Trophoblast cell (in vitro differentiated cells and primary cell): ENCODE measurements around the gene WDR75.

Experiments used
- DNase-seq, 2 donors: peaks; one replicate each; pipeline ENCODE4 v3.0.0-alpha.2; 2016
- H2AFZ ChIP-seq: 2 replicates; pipeline ENCODE4 v1.6.1; 2013; ENCODE audit warnings: low read length, moderate library complexity, mild to moderate bottlenecking; ENCODE audit not compliant: insufficient read depth, poor library complexity
- H2AK5ac ChIP-seq: 2 replicates; pipeline ENCODE4 v1.6.1; 2013; ENCODE audit warnings: mild to moderate bottlenecking, low read length
- H2BK120ac ChIP-seq: 2 replicates; pipeline ENCODE4 v1.6.1; 2013; ENCODE audit warnings: low read length, mild to moderate bottlenecking, moderate library complexity; ENCODE audit not compliant: insufficient read depth, poor library complexity
- H2BK12ac ChIP-seq: 2 replicates; pipeline ENCODE4 v1.6.1; 2013; ENCODE audit warnings: mild to moderate bottlenecking, low read length, moderate library complexity
- H2BK5ac ChIP-seq: 2 replicates; pipeline ENCODE4 v1.6.1; 2013; ENCODE audit warnings: low read length, low read depth, moderate library complexity, mild to moderate bottlenecking; ENCODE audit not compliant: poor library complexity
- H3K14ac ChIP-seq: 2 replicates; pipeline ENCODE4 v1.6.1; 2013; ENCODE audit warnings: mild to moderate bottlenecking, low read length
- H3K18ac ChIP-seq: 2 replicates; pipeline ENCODE4 v1.6.1; 2013; ENCODE audit warnings: mild to moderate bottlenecking, low read length
- H3K23ac ChIP-seq: 2 replicates; pipeline ENCODE4 v1.6.1; 2013; ENCODE audit warnings: low read length
- H3K27ac ChIP-seq: 2 replicates; pipeline ENCODE4 v1.5.1; 2013; ENCODE audit warnings: low read depth, mild to moderate bottlenecking, inconsistent platforms, low read length, moderate library complexity
- H3K27me3 ChIP-seq: 2 replicates; pipeline ENCODE4 v1.6.1; 2013; ENCODE audit warnings: inconsistent platforms, mild to moderate bottlenecking, low read length, moderate library complexity; ENCODE audit not compliant: insufficient read depth
- H3K36me3 ChIP-seq, 2 experiments: 1 replicate in 1 of 2; 2 replicates in 1 of 2; pipeline ENCODE4 v1.6.1; 2013; ENCODE audit warnings: low read length in 2 of 2, mild to moderate bottlenecking in 2 of 2, moderate library complexity in 1 of 2; ENCODE audit not compliant: insufficient read depth in 2 of 2, control insufficient read depth in 1 of 2
- H3K4ac ChIP-seq: 2 replicates; pipeline ENCODE4 v1.6.1; 2013; ENCODE audit warnings: low read depth, mild to moderate bottlenecking, low read length, moderate library complexity
- H3K4me1 ChIP-seq, 2 experiments: 1 replicate in 1 of 2; 2 replicates in 1 of 2; pipeline ENCODE4 v1.6.1; 2013; ENCODE audit warnings: low read length in 2 of 2, mild to moderate bottlenecking in 2 of 2, moderate library complexity in 1 of 2; ENCODE audit not compliant: insufficient read depth in 2 of 2, control insufficient read depth in 1 of 2
- H3K4me2 ChIP-seq: 2 replicates; pipeline ENCODE4 v1.6.1; 2013; ENCODE audit warnings: inconsistent platforms, mild to moderate bottlenecking, low read length, moderate library complexity
- H3K4me3 ChIP-seq: 2 replicates; pipeline ENCODE4 v1.5.1; 2013; ENCODE audit warnings: mild to moderate bottlenecking, low read depth, low read length, inconsistent platforms
- H3K79me1 ChIP-seq: one replicate; pipeline ENCODE4 v1.6.1; 2013; ENCODE audit warnings: low read length
- H3K79me2 ChIP-seq: 2 replicates; pipeline ENCODE4 v1.6.1; 2013; ENCODE audit warnings: low read length, mild to moderate bottlenecking; ENCODE audit not compliant: control insufficient read depth, insufficient read depth, poor library complexity
- H3K9ac ChIP-seq: 2 replicates; pipeline ENCODE4 v1.6.1; 2013; ENCODE audit warnings: mild to moderate bottlenecking, low read length
- H3K9me3 ChIP-seq: 2 replicates; pipeline ENCODE4 v1.6.1; 2013; ENCODE audit warnings: low read depth, mild to moderate bottlenecking, control low read depth, inconsistent platforms, low read length; ENCODE audit not compliant: insufficient read depth
- H4K12ac ChIP-seq: 2 replicates; pipeline ENCODE4 v1.6.1; 2013; ENCODE audit warnings: low read depth, mild to moderate bottlenecking, low read length, moderate library complexity
- H4K8ac ChIP-seq: 2 replicates; pipeline ENCODE4 v1.6.1; 2013; ENCODE audit warnings: low read depth, mild to moderate bottlenecking, low read length, moderate library complexity
- H4K91ac ChIP-seq: one replicate; pipeline ENCODE4 v1.6.1; 2013; ENCODE audit warnings: low read depth, mild to moderate bottlenecking, low read length, moderate library complexity
- WGBS: extraction: QIAGEN DNeasy Blood & Tissue Kit; methylation state at CpG from one replicate; pipeline ENCODE4 v1.1.7; 2013; ENCODE audit warnings: missing lambda C conversion rate; ENCODE audit not compliant: insufficient read length, insufficient coverage; ENCODE audit errors: extremely low coverage; 5-methylcytosine and 5-hydroxymethylcytosine counted together

Gene WDR75

GRCh38 chr2:189511210-189511959 lies 70.1 kb downstream of the WDR75 start:
- no peaks in the 10 kb centered on the region for H3K36me3 ChIP-seq
- no peak overlapping the region for H4K8ac ChIP-seq
- no CpG with 5 or more reads among the region's 2 CpGs for WGBS

GRCh38 chr2:189511960-189512319 lies 70.7 kb downstream of the WDR75 start:
- no peak overlapping the region for H3K9ac ChIP-seq
- no peak overlapping the region for H4K12ac ChIP-seq
- no peak overlapping the region for H2AK5ac ChIP-seq
- no peak overlapping the region for H2BK12ac ChIP-seq
- H4K91ac ChIP-seq: no peak overlapping the region
- H3K79me1 ChIP-seq: peaks cover 2% of the 10 kb centered on the region
- H3K4me1 ChIP-seq: peaks cover 0 to 3% of the 10 kb centered on the region in 2 experiments
- no peak overlapping the region for H3K14ac ChIP-seq
- H3K4ac ChIP-seq: no peak overlapping the region
- H2AFZ ChIP-seq: no peak overlapping the region
- H3K27ac ChIP-seq: no peak overlapping the region
- H3K9me3 ChIP-seq: peaks cover 3% of the 10 kb centered on the region
- no peaks in the 10 kb centered on the region for H3K36me3 ChIP-seq
- no peak overlapping the region for H3K4me2 ChIP-seq
- no peak overlapping the region for H2BK120ac ChIP-seq
- DNase-seq: no peak
- no peaks in the 10 kb centered on the region for H3K79me2 ChIP-seq
- H2BK5ac ChIP-seq: no peak overlapping the region
- no peaks in the 10 kb centered on the region for H3K27me3 ChIP-seq
- H3K18ac ChIP-seq: no peak overlapping the region
- no peak overlapping the region for H4K8ac ChIP-seq
- no peak overlapping the region for H3K23ac ChIP-seq
- H3K4me3 ChIP-seq: no peak overlapping the region

More at GRCh38 chr2:189511210-189511959, 70.1 kb downstream of the WDR75 start:
- Histone ChIP-seq H3K79me2 (no peaks in the 10 kb centered on the region), H2AK5ac (no peak overlapping the region), H3K27ac (no peak overlapping the region), H3K79me1 (peaks cover 2% of the 10 kb centered on the region), H3K14ac (no peak overlapping the region), H2AFZ (no peak overlapping the region), H3K4me3 (no peak overlapping the region), H3K27me3 (no peaks in the 10 kb centered on the region), H3K4me2 (no peak overlapping the region), H3K4me1 (peaks cover 0 to 4% of the 10 kb centered on the region in 2 experiments), H4K91ac (no peak overlapping the region), H3K4ac (no peak overlapping the region), H3K18ac (no peak overlapping the region), H2BK5ac (no peak overlapping the region), H3K9ac (no peak overlapping the region), H4K12ac (no peak overlapping the region), H3K23ac (no peak overlapping the region), H3K9me3 (peaks cover 3% of the 10 kb centered on the region), H2BK120ac (no peak overlapping the region), H2BK12ac (no peak overlapping the region)
- DNase-seq: no peak

- H3K27me3 ChIP-seq: no peaks in the 10 kb centered on the region
- no peaks in the 10 kb centered on the region for H3K36me3 ChIP-seq
- H3K79me2 ChIP-seq: no peaks in the 10 kb centered on the region
- H2AK5ac ChIP-seq: no peak overlapping the region
- H3K18ac ChIP-seq: no peak overlapping the region
- H3K27ac ChIP-seq: no peak overlapping the region
- H3K23ac ChIP-seq: no peak overlapping the region
- H4K91ac ChIP-seq: no peak overlapping the region
- no peak overlapping the region for H4K12ac ChIP-seq
- DNase-seq: no peak
- no peaks in the 10 kb centered on the region for H3K79me1 ChIP-seq
- no peak overlapping the region for H2AFZ ChIP-seq
- H2BK120ac ChIP-seq: no peak overlapping the region
- H3K9me3 ChIP-seq: peaks cover 3% of the 10 kb centered on the region
- no peak overlapping the region for H4K8ac ChIP-seq
- H3K4me2 ChIP-seq: no peak overlapping the region
- no peak overlapping the region for H3K9ac ChIP-seq
- peaks cover 0 to 1% of the 10 kb centered on the region in 2 experiments for H3K4me1 ChIP-seq
- WGBS: no CpG with 5 or more reads among the region's 3 CpGs
- H3K14ac ChIP-seq: no peak overlapping the region
- H2BK12ac ChIP-seq: no peak overlapping the region
- H2BK5ac ChIP-seq: no peak overlapping the region
- no peak overlapping the region for H3K4me3 ChIP-seq
- H3K4ac ChIP-seq: no peak overlapping the region
These were observed 71.6 kb downstream of the WDR75 start for GRCh38 chr2:189512879-189513278.

GRCh38 chr2:189514104-189514503 lies 72.8 kb downstream of the WDR75 start:
- Histone ChIP-seq H3K14ac (no peak overlapping the region), H2BK12ac (no peak overlapping the region), H3K4me2 (no peak overlapping the region), H2AK5ac (no peak overlapping the region), H3K27ac (no peak overlapping the region), H3K23ac (no peak overlapping the region), H3K36me3 (no peaks in the 10 kb centered on the region), H4K91ac (no peak overlapping the region), H3K18ac (no peak overlapping the region), H3K27me3 (no peaks in the 10 kb centered on the region), H3K4ac (no peak overlapping the region), H3K9me3 (peaks cover 3% of the 10 kb centered on the region), H4K8ac (no peak overlapping the region), H4K12ac (no peak overlapping the region), H2AFZ (no peak overlapping the region), H2BK120ac (no peak overlapping the region), H2BK5ac (no peak overlapping the region), H3K79me2 (no peaks in the 10 kb centered on the region), H3K79me1 (no peaks in the 10 kb centered on the region), H3K4me1 (peaks cover 0 to 3% of the 10 kb centered on the region in 2 experiments), H3K4me3 (no peak overlapping the region), H3K9ac (no peak overlapping the region)
- DNase-seq: no peak
- WGBS: no CpG with 5 or more reads among the region's 3 CpGs
